GM19023 (cell line): Measurements from ENCODE around the gene LAG3.
A peak's percentile ranks its signal among the peaks of the same experiment; 100 is the strongest.
"Not testable (repeated sequence)": the region's sequence is repeated elsewhere in the genome, so short reads cannot be mapped to it uniquely, and the experiment has no call there.

Experiments used
- ATAC-seq: cut with Tn5 transposase; IDR thresholded peaks from one replicate; pipeline ENCODE4 v1.9.1; 2021; ENCODE audit warnings: mild to moderate bottlenecking, moderate library complexity; ENCODE audit not compliant: unreplicated experiment

Gene LAG3

GRCh38 chr12:6772331-6772695, at the start of gene LAG3:
LAG3 (plus strand) TSS chr12:6772520; CDS start chr12:6772853, 333 bp downstream.
- no peak for ATAC-seq

GRCh38 chr12:6722863-6723262, 49.5 kb upstream of the LAG3 start:
- ATAC-seq, result no peak

- peak; percentile 94 for ATAC-seq
Observed at GRCh38 chr12:6723607-6724408, 48.5 kb upstream of the LAG3 start, which contains the start of gene COPS7A. COPS7A (plus strand) TSS chr12:6724046; CDS start chr12:6724657, 611 bp downstream.

GRCh38 chr12:6724409-6724797, 47.9 kb upstream of the LAG3 start:
- ATAC-seq, result peak; percentile 16

- no peak for ATAC-seq
Observed at GRCh38 chr12:6725350-6725749, 47.0 kb upstream of the LAG3 start.

- ATAC-seq, result no peak
Observed at GRCh38 chr12:6729186-6729585, 43.1 kb upstream of the LAG3 start.

GRCh38 chr12:6730169-6730568, 42.2 kb upstream of the LAG3 start:
- no peak for ATAC-seq

GRCh38 chr12:6734506-6735387, 37.6 kb upstream of the LAG3 start:
- ATAC-seq, result no peak

- no peak for ATAC-seq
Observed at GRCh38 chr12:6735448-6736191, 36.7 kb upstream of the LAG3 start.

GRCh38 chr12:6736754-6737153, 35.6 kb upstream of the LAG3 start:
- ATAC-seq, result no peak

- ATAC-seq, result not testable (repeated sequence)
Observed at GRCh38 chr12:6742080-6742479, 30.2 kb upstream of the LAG3 start.

GRCh38 chr12:6742834-6743233, 29.5 kb upstream of the LAG3 start:
- ATAC-seq, result no peak

- not testable (repeated sequence) for ATAC-seq
Observed at GRCh38 chr12:6743300-6743699, 29.0 kb upstream of the LAG3 start.

GRCh38 chr12:6745741-6746525, 26.4 kb upstream of the LAG3 start:
- ATAC-seq, result no peak

GRCh38 chr12:6747216-6747615, 25.1 kb upstream of the LAG3 start:
- no peak for ATAC-seq

- no peak for ATAC-seq
Observed at GRCh38 chr12:6748761-6749160, 23.6 kb upstream of the LAG3 start.

- ATAC-seq, result no peak
Observed at GRCh38 chr12:6750506-6750905, 21.8 kb upstream of the LAG3 start.

- no peak for ATAC-seq
Observed at GRCh38 chr12:6751767-6752166, 20.6 kb upstream of the LAG3 start.

- no peak for ATAC-seq
Observed at GRCh38 chr12:6752167-6752920, 20.0 kb upstream of the LAG3 start.
